Measurements from ENCODE around the gene RNF115. TPM values are rescaled to one million over a fixed set of nuclear protein-coding genes. Genes with fewer than 3 reads are reported as not detected.

Gene RNF115
- total RNA-seq (10 to 100 TPM in 6 of 7 donors, 1 to 10 TPM in 1; 9.9 to 15.5 (median 12.2) TPM), polyA plus RNA-seq (10 to 100 TPM in 1 of 2 donors, 1 to 10 TPM in 1; 7.8 to 27.9 TPM)
- long read RNA-seq, donor 1, full-length matches to known transcripts = 18 of 32 reads
- long read RNA-seq, donor 1, partial matches to known transcripts = 2 of 32 reads
- long read RNA-seq, donor 1, other reads (novel, unspliced or antisense) = 12 of 32 reads
- long read RNA-seq, donor 2, full-length matches to known transcripts = 14 of 14 reads
- long read RNA-seq, donor 2, partial matches to known transcripts = 0 of 14 reads
- long read RNA-seq, donor 2, other reads (novel, unspliced or antisense) = 0 of 14 reads
- long read RNA-seq, donor 3, full-length matches to known transcripts = 5 of 12 reads
- long read RNA-seq, donor 3, partial matches to known transcripts = 1 of 12 reads
- long read RNA-seq, donor 3, other reads (novel, unspliced or antisense) = 6 of 12 reads

- Histone ChIP-seq H3K9me3 (no peaks in the 10 kb centered on the region), H3K4me3 (peak within 1 kb of the TSS; percentile 93), H3K4me1 (ENCODE audit: insufficient read depth) (peaks cover 3% of the 10 kb centered on the region), H3K36me3 (no peaks in the 10 kb centered on the region), H3K27ac (peak within 1 kb of the TSS; percentile 81 to 87), H3K27me3 (no peaks in the 10 kb centered on the region)
- peak; percentile 88 to 92 (median 89) for DNase-seq
- TF ChIP-seq CTCF (IDR thresholded peaks at IDR 0.05) (no peak), POLR2A (IDR thresholded peaks at IDR 0.05) (peak; percentile 79)
- intact Hi-C loops (cut with DNase I) = no loop called here
- 0 to 1% (median 0%) methylated on average over 52 to 89 of the region's 89 CpGs for whole genome bisulfite sequencing, 3 donors
Observed at GRCh38 chr1:145823565-145824498, at the start of gene RNF115, which contains the start of gene POLR3C. RNF115 (minus strand) TSS chr1:145824095; CDS start chr1:145823873, 222 bp downstream. POLR3C (plus strand) TSS chr1:145824200; CDS start chr1:145825777, 1,577 bp downstream.

- DNase-seq = peak in 4 of 5 donors; percentile 52 to 68 (median 60)
- Histone ChIP-seq H3K27me3 (no peaks in the 10 kb centered on the region), H3K4me3 (peak overlapping the region; percentile 43), H3K4me1 (ENCODE audit: insufficient read depth) (peaks cover 3% of the 10 kb centered on the region), H3K9me3 (no peaks in the 10 kb centered on the region), H3K27ac (peak overlapping the region; percentile 86 to 93), H3K36me3 (no peaks in the 10 kb centered on the region)
- TF ChIP-seq CTCF (IDR thresholded peaks at IDR 0.05) (peak in 1 of 3 donors; percentile 11), POLR2A (IDR thresholded peaks at IDR 0.05) (no peak), EP300 (IDR thresholded peaks at IDR 0.05) (no peak)
- intact Hi-C loops (cut with DNase I) = no loop called here
- WGBS, 3 donors = 11 to 26% (median 18%) methylated on average over 44 to 47 of the region's 47 CpGs
Observed at GRCh38 chr1:145871994-145872924, 48.4 kb upstream of the RNF115 start.

- intact Hi-C loops (cut with DNase I) = no loop called here
- DNase-seq = no peak
- H3K27me3 ChIP-seq = no peaks in the 10 kb centered on the region
- 34 to 38% (median 35%) methylated on average over 4 of the region's 4 CpGs for WGBS, 3 donors
- peaks cover 3% of the 10 kb centered on the region for H3K4me1 ChIP-seq (ENCODE audit: insufficient read depth)
- H3K36me3 ChIP-seq = no peaks in the 10 kb centered on the region
- no peak overlapping the region for H3K27ac ChIP-seq
- H3K4me3 ChIP-seq = no peak overlapping the region
- TF ChIP-seq CTCF (IDR thresholded peaks at IDR 0.05) (no peak), POLR2A (IDR thresholded peaks at IDR 0.05) (no peak), EP300 (IDR thresholded peaks at IDR 0.05) (no peak)
- H3K9me3 ChIP-seq = no peaks in the 10 kb centered on the region
Observed at GRCh38 chr1:145868232-145868631, 44.3 kb upstream of the RNF115 start.

Measured in ovary (tissue), 10 donors.